Fibroblast of pulmonary artery (primary cell): ENCODE data around the gene CAPN10.

ENCODE experiments used
- DNase-seq: peaks from one replicate; pipeline ENCODE4 v3.0.0-alpha.2; 2010; ENCODE audit warnings: low read depth
- H3K4me3 ChIP-seq: replicated peaks from 2 replicates; pipeline ENCODE4 v1.5.1; 2011; ENCODE audit warnings: low read depth, mild to moderate bottlenecking, control low read depth, low read length, moderate library complexity
- TF ChIP-seq, protein P1 (sequence below): IDR thresholded peaks from 2 replicates; pipeline ENCODE4 v1.5.1; 2011; ENCODE audit warnings: mild to moderate bottlenecking, control low read depth, low read length, inconsistent platforms; ENCODE audit errors: missing control alignments

CAPN10 gene

DNA sequence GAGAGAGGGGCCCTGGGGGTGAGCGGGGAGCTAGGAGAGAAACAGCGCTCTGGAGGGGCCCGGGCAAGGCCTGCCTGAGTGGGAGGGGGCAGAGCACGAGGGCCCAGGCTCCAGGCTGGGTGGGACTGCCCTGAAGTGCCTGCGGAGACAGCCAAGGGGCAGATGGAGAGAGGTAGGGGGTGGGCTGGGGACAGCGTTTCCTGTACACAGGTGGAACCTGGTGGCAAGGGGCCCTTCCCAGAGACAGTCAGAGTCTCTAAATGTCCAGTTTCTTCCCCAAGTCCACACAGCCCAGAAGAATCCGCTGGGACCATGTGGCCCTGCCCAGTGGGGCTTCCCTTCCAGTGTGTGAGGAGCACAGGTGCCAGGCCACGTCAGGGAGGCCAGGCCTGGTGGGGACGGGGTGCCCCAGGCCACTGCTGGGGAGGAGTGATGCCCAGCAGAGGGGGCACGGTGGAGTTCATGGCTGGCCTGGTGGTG lies 37.0 kb downstream of the CAPN10 start:
- TF ChIP-seq, protein P1, sequence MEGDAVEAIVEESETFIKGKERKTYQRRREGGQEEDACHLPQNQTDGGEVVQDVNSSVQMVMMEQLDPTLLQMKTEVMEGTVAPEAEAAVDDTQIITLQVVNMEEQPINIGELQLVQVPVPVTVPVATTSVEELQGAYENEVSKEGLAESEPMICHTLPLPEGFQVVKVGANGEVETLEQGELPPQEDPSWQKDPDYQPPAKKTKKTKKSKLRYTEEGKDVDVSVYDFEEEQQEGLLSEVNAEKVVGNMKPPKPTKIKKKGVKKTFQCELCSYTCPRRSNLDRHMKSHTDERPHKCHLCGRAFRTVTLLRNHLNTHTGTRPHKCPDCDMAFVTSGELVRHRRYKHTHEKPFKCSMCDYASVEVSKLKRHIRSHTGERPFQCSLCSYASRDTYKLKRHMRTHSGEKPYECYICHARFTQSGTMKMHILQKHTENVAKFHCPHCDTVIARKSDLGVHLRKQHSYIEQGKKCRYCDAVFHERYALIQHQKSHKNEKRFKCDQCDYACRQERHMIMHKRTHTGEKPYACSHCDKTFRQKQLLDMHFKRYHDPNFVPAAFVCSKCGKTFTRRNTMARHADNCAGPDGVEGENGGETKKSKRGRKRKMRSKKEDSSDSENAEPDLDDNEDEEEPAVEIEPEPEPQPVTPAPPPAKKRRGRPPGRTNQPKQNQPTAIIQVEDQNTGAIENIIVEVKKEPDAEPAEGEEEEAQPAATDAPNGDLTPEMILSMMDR: no peak
- DNase-seq: no peak
- H3K4me3 ChIP-seq: no peak overlapping the region

DNA sequence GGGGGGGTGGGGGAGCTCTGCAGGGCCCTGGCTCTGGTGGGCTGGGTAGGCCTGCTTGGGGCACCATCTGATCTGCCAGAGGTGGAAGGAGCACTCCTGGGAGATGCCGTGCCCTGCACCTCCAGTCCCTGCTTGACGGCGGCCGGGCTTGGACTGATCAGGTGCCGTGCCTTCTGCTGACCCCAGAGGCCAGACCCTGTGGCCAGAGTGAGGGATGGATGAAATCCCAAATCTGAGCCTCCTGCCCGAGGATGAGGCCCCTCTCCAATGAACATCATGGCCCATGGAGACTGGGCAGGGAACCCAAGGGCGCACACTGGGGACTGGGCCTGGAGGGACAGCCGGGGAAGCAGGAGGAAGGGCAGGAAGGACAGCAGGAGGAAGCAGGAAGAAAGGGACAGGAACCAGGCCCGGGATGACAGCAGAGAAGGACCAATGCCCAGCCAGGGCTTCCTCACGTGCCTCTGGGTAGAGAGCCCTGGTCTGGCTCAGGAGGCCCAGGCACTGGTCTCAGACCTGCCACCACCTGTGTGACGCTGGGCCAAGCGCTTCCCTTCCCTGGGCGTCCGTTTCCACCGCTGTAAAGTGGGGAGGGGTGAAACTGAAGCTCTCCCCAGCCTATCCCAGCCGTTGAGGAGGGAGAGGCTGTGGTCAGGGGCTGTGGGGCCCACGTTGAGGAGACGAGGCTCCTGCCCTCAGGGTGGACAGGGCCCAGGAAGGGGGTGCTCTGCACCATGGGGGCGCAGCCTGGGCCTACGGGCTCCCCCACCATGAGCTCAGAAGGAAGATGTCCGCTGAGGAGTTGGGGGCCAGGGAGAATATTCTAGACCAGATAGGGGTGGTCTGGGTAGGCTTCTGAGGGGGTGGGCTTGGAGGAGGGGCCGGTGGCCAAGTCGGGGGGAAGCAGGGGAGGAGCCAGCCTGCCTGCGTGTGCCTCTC lies 37.7 kb downstream of the CAPN10 start:
- TF ChIP-seq, protein P1: no peak
- DNase-seq: no peak
- H3K4me3 ChIP-seq: no peak overlapping the region

DNA sequence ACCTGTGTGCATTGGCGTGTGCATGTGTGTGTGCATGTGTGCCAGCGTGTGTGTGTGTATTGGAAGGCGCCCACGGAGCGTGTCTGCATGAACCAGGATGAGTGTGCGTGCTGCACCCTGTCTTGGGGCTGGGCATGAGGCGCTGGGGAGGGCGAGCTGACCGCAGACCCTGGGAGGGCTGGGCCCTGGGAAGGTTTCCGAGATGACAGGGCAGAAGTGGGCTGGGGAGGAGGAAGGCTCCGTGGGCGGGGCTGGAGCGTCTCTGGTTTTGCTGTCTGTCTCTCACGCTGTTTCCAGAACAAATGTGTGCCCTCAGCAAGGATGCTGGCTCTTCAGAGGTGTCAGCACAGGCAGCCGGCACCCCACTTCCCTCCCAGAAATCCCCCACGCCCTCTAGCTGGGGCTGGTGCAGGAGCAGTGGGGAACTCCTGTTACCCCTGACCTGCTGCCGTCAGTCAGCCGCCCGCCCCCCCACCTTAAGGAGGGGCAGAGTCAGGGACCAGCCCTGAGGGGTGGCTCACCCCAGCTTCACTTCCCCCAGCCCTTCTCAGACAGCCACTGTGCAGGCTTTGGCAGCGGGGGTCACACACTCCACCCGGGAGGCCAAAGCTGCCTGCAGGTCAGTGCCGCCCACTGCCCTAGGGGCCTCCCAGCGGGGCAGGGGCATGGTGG lies 38.6 kb downstream of the CAPN10 start, which contains the start of gene GPR35:
Gene GPR35, plus strand, starts transcription at position 531 of the 672 bp plus-strand sequence. CDS start 4,473 bp downstream, outside the sequence.
- TF ChIP-seq, protein P1: no peak
- no peak within 1 kb of the TSS for H3K4me3 ChIP-seq
- no peak for DNase-seq

DNA sequence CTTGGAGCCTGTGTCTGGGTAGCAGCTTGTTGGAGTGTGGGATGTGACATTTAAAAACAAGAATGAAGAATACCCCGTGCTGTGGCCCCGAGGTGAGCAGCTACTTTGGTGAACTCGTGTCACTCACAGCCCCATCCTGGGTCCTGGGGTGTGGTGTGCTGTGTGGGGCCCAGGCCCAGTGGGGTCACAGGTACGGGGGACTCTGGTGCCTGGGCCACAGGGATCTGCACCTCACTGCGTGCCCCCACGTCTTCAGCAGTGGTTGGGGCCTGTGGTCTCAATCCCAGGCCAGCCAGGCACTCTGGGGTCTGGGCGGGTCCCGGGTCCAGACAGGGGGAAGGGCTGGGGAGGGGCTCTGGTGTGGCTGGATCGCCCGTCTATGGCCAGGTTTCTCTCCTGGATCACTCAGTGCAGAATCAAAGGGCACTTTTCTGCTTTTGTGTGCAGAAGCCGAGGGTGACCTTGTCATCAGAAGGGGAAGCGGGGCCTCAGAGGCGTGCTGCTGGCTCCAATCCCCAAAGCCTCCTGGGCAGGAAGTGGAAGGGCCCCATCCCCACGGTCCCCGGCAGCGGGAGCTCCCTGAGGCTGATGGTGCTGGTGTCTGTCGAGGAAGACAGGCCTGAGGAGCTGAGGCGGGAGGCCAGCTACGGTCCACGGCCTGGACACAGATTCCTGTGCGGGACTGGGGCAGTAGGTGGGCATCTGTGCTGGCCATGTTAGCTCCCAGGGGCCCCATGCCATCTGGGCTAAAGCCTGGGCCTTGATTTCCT lies 40.2 kb downstream of the CAPN10 start:
- DNase-seq: no peak
- TF ChIP-seq, protein P1: no peak

DNA sequence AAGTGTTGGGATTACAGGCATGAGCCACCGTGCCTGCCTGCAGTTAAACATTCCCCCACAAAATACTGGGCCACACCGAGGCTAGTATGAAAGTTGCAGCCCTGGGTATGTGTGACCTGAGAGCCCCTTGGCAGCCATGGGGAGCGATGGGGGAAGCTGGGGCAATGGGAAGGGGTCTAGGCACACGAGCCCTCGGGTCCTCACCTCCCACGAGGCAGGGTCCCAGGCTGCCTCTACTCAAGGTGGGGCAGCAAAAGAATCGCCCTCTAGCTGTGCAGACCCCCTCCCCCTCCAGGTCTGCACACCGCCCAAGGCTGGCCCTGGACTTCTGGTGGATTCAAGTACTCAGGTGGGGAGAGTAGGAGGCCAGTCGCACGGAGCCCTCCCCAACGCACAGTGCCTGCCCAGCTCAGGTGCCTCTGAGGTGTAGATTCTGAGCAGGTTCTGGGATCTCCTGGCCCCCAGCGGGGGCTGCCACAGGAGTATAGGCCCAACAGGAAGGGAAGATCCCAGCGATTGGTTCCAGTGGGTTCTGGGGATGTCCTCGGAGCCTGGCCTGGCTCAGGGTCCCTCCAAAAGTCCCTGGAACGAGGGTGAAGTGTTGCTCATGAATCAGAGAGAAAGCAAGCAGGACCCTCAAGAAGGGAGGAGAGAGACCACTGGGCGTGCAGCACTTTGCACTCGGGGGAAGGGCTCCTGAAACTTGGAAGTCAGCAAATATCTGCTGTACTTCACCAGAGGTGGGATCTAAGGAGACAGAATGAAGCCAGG lies 41.4 kb downstream of the CAPN10 start:
- TF ChIP-seq, protein P1: no peak
- no peak for DNase-seq
- no peak overlapping the region for H3K4me3 ChIP-seq

More for the DNA sequence above, 40.2 kb downstream of the CAPN10 start:
- no peak overlapping the region for H3K4me3 ChIP-seq

DNA sequence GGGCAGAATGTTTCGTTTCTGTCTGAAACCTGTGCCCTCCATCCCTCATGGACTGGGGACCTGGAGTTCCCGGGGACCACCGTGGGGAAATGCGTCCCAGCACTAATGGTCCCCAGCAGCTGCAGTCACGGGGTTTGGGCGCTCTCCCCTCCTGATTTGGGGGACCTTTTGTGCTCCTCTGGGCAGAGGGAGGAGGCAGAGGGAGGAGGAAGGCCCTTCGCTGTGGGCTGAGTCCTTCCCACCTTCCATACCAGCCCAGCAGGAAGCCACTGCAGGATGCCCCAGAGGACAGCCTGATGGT lies 41.9 kb downstream of the CAPN10 start:
- no peak for DNase-seq
- no peak overlapping the region for H3K4me3 ChIP-seq
- TF ChIP-seq, protein P1: no peak
